HG02840 (cell line): ENCODE results near the gene OPCML.

Experiments
- ATAC-seq: cut with Tn5 transposase; IDR thresholded peaks from one replicate; pipeline ENCODE4 v1.9.1; 2021; ENCODE audit warnings: mild to moderate bottlenecking, moderate library complexity, moderate number of reproducible peaks; ENCODE audit not compliant: unreplicated experiment, low FRiP score

The OPCML gene

GRCh38 chr11:132913886-132914285 is 618.4 kb downstream of the OPCML start:
- ATAC-seq = no peak

GRCh38 chr11:132913295-132913694 is 619.0 kb downstream of the OPCML start:
- no peak for ATAC-seq

DNA sequence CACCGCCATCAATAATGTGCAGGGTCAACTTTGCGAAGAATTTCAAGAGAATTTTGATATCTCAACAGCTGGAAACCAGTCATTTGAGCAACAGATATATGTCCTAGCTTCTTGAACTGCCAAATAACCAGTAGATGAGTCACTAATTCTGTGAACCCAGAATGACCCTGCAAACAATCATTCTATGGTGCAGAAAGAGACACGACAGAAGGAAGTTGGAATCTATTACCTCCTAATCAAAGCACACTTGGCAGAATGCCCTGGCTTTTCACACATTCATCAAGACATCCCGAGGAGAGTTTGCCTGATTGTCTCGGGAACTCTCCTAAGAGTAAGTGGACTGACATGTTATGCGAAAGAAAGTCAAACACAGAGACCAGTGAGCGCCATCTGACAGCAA is 621.1 kb downstream of the OPCML start:
- ATAC-seq = no peak

DNA sequence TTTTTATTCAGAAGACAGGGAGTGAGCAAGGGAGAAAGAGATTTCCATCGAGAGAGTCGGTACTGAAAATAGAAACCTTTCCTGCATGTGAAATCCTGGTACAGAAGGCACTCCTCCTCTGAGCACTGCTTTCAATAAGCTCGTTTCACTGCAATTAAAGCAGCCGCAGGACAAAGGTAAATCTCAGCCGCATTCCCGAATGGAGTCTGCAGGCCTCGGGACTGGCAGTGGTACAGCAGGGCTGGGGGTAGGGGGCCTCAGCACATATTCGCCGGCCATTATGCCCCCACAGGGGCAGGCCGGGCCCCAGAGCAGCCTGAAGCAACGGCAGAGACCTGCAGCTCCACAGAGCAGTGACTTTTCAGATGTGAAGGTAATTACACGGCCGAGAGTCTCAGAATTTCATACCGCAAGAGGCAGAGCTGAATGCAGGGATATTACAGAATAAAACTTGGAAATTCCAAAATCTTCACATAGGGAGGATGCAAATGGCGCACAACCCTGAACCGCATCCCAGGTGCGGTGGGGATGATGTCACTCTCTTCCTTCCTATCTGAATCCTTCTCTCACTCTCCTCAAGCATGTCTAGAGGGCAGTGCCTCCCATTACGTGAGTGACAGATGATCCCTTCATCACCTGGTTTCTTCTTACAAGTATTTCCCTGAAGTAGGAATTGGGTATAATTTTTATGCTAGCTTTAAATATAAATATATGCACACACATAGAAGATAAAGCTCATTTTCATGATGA is 622.1 kb downstream of the OPCML start:
- no peak for ATAC-seq

GRCh38 chr11:132909021-132909606 is 623.2 kb downstream of the OPCML start:
- no peak for ATAC-seq

DNA sequence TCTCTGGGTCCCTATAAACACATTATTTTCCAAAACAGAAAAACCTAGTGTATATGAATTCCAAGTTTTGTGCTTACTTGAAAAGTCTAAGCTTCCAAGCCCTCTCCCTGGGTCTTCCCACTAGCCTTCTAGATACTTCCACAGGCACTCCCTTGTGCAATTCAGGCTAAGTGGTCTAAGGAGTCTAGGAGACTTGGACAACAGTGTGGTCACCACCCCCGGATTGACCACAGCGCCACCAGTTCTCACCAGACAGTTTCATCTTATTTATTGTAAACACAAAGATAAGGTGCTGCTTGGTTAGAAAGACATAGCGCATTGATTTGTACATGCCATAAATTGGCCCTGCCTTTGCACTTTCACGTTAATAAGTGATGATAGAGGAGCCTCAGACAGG is 623.9 kb downstream of the OPCML start:
- no peak for ATAC-seq

DNA sequence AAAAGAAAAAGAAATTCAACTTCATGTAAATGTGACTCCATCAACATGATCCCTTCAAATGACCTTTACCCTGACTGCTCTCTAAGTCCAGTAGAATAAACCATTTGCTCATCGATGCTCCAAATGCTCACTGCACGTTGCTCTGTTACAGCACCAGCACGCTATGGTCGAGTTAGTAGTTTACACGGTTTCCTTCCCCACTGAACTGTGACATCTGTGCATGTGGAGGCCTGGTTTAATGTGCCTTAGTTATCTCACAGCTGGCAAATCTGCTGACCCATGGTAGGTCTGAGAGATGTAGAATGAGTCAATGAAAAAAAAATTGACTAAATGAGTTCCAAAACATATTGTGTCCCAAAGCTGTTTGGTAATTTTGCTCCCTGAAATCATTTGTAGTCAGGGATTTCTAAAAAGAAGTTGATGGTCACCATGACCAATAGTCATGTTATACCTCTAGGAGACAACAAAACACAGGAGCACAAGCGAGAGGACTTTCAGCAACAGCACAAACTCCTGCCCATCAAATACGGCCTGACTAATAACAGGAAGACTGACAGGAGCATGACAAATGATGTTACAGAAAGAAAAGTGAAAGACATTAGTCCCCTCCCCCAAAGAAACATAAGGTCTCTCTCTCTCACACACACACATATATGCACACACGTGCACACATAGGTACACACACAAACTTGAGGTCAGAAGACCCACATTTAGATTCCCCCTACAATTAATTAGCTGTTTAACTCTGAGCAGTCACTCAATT is 624.5 kb downstream of the OPCML start:
- no peak for ATAC-seq

DNA sequence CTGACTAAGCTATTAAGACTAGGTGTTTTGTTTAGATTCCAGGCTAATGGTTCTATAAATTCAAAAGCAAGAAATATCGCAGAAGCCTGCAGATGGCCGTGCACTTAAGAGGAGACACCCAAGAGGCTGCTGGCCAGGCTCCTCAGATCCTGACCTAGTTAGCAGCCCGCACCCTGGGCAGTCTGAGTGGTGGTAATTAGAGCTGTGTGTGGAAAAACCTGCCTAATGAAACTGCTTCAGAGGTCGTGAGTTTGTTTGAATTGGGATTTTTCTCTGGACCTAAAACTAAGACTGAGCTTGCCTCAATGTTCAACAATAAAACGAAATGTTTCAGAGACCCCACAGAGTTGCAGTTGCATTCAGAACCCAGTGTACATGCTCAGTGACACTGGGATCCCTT is 627.7 kb downstream of the OPCML start:
- no peak for ATAC-seq

- no peak for ATAC-seq
Measured at GRCh38 chr11:132904091-132904490, 628.2 kb downstream of the OPCML start.

- no peak for ATAC-seq
Measured at GRCh38 chr11:132901638-132902471, 630.4 kb downstream of the OPCML start.

- no peak for ATAC-seq
Measured at GRCh38 chr11:132898676-132899075, 633.6 kb downstream of the OPCML start.

DNA sequence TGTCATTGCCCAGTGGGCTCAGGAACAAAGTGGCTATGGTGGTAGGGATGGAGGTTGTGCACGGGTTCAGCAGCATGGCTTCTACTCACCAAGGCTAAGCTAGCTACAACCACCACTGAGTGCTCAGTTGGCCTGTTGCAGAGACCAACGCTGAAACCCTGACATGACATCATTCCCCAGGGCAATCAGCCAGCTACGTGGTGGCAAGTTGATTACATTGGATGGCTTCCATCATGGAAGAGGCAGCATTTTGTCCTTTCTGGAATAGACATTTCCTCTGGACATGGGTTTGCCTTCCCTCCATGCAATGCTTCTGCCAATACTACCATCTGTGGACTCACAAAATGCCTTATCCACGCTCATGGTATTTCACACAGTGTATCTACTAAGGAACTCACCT is 634.3 kb downstream of the OPCML start:
- ATAC-seq = no peak

GRCh38 chr11:132895340-132895739 is 637.0 kb downstream of the OPCML start:
- no peak for ATAC-seq

- ATAC-seq = no peak
Measured at GRCh38 chr11:132894606-132895005, 637.7 kb downstream of the OPCML start.

DNA sequence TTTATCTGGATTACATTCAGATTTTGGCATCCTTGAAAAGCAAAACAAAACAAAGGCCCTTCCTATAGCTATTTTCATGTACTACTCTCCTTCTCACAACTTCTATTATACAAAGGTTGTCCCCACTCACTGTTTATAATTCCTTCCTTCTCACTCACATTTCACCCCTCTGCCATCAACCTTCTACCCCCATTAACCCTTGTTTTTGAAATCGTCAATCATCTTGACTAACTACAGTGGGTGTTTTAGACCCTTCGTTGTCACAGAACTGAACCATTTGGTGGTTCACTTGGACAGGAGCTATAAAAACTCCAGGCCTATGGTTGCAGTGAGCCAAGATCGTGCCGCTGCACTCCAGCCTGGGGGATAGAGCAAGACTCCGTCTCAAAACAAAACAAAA is 639.4 kb downstream of the OPCML start:
- ATAC-seq = no peak

GRCh38 chr11:132888226-132888625 is 644.1 kb downstream of the OPCML start:
- ATAC-seq = no peak

GRCh38 chr11:132886335-132886734 is 646.0 kb downstream of the OPCML start:
- no peak for ATAC-seq

- ATAC-seq = no peak
Measured at GRCh38 chr11:132883241-132883640, 649.1 kb downstream of the OPCML start.

- no peak for ATAC-seq
Measured at GRCh38 chr11:132881622-132882021, 650.7 kb downstream of the OPCML start.

- ATAC-seq = no peak
Measured at GRCh38 chr11:132878111-132878510, 654.2 kb downstream of the OPCML start.

- ATAC-seq = no peak
Measured at GRCh38 chr11:132876705-132877104, 655.6 kb downstream of the OPCML start.
